Stimulated activated CD4-positive, alpha-beta T cell treated with anti-CD3 and anti-CD28 coated beads, Interleukin-4, amount 100 ng/mL, for 24 hours (primary cell): ENCODE data around the gene ARID1B.

Experiments
- DNase-seq: peaks from one replicate; pipeline ENCODE4 v3.0.0-alpha.2; 2020

ARID1B gene

DNA sequence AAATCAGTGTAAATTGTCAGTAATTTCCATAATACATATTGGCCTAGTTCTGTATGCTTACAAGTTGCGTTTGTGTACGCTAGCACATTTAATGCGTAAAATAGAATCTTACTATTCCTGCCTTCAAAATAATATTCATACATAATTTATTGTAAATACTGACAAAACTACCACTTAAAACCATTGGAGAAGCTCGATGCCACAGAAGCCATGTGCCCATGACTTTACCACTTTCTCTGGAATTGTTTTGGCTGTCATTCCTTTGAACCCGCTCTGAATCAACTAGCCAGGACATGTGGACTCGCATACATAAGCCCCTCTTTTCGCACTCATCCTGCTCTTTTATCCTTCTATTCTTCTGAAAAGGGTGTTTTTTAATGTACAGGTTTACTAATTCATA is 394.6 kb downstream of the ARID1B start:
- no peak for DNase-seq

DNA sequence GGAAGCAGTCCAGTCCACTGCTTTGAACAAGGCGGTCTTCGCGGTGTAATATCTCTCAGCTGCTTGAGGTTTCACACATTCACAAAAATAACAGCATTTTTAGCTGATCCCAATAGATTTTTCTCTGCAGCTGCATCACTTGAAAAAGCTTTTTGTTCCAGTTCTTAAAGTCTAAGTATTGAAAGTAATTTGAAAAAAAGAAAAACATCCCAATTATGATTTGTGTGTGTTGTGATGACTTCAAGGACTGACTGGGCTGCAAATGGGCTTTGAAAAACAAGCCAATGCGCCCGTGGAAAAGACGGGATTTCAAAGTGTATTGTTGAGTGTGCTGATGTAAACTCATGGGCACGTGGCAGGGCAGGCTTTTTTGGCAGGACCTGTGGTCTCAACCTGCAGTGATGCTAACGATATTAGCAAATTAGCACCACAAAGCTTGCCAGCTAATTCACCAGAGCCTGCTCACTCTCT is 395.1 kb downstream of the ARID1B start:
- DNase-seq: no peak

DNA sequence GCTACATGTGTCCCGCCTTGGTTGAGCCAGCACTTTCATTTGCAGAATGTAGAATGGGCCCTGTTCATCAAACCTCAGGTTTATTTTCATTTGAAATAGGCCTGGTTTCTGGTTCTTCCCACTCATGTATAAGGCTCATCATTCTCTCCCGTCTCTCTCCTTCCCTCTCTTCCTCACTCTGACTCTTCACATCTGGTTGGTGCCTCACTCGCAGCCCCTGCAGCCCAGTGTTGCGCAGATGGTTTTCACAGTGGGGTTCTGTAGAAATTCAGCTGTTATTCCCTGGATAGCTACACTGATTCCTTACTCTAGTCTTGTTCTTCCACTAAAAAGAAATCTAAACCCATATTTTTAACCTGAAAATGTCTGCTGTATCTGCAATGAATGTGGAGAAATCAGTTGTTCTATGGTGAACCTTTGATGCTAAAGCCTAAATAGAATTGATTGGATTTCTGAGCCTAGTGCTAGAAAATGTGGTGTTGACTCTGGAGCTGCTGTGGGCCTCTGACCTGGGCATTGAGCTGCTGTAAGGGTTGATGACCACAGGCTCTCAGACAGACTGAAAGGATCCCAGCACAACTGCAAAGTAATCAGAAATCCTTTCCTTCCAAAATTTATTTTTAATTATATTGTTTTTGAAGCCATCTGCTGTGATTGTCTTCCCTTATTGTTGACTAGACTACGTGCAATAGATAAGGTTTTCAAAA is 395.8 kb downstream of the ARID1B start:
- DNase-seq: no peak

DNA sequence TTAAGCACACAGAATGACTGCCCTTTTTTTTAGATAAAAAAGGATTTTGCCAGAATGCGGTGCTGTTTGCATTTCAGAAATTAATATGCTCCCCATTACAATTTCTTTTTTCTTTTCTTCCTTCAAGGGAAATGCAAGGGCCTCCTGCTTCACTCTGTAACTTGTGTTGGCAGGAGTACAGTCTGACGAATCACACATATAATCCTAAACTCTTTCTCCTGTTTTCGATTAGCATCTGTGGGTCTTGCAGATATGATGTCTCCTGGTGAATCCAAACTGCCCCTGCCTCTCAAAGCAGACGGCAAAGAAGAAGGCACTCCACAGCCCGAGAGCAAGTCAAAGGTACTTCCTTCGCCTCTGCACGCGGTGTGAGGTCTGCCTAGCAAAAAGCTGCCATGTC is 396.6 kb downstream of the ARID1B start:
- DNase-seq: no peak

DNA sequence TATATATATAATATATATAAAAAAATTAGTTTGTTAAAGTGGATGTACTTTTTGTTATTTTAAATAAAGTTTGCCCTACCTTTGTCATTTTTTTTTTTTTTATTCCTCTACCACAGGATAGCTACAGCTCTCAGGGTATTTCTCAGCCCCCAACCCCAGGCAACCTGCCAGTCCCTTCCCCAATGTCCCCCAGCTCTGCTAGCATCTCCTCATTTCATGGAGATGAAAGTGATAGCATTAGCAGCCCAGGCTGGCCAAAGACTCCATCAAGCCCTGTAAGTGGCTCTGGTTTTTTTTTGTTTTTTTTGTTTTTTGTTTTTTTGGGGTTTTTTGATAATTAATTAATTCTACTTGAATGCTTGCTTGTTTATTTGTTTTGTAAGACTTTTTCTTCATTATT is 397.6 kb downstream of the ARID1B start:
- no peak for DNase-seq

DNA sequence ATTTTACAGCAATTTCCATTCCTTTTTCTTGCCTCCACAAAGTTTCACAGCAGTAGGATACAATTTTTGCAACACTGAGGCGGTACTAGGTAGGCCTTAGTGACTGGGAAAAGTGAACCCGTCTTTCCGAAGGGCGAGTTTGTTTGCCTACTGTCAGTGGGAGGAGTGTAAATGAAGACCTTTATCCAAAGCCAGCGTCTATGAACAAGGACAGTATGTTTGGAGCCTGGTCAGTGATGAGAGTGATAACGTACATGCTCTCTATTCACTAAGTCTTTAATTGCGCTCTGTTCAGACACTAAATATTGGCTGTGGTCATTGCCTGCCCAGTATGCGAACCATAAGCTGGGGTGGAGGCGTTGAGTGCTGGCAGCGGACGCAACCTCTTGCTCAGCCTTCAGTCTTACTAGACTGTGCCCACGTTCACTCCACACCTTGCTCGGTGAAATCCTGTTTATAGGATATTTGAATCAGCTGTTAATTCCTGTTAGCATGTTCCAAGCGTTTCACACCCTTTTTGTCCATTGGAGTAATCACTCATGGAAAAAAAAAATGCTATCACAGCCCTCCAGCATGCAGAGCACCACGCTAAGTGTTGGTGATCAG is 400.7 kb downstream of the ARID1B start:
- DNase-seq: no peak

DNA sequence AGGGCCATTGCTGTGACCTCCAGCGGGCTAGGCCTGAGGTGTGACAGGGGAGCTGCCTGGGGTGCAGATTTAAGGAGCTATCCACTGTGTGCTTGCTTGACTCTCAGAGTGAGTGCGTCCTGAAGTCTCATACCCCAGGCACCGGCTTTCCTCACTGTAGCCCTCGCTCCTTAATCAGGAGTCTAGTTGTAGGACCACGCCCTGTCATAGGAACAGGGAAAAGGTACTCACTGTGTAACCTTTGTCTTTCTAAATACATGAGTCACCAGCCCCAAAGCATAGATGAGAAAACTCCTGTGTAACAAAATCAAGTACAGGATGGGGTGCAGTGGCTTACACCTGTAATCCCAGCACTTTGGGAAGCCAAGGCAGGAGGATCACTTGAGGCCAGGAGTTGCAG is 404.5 kb downstream of the ARID1B start:
- DNase-seq: no peak

DNA sequence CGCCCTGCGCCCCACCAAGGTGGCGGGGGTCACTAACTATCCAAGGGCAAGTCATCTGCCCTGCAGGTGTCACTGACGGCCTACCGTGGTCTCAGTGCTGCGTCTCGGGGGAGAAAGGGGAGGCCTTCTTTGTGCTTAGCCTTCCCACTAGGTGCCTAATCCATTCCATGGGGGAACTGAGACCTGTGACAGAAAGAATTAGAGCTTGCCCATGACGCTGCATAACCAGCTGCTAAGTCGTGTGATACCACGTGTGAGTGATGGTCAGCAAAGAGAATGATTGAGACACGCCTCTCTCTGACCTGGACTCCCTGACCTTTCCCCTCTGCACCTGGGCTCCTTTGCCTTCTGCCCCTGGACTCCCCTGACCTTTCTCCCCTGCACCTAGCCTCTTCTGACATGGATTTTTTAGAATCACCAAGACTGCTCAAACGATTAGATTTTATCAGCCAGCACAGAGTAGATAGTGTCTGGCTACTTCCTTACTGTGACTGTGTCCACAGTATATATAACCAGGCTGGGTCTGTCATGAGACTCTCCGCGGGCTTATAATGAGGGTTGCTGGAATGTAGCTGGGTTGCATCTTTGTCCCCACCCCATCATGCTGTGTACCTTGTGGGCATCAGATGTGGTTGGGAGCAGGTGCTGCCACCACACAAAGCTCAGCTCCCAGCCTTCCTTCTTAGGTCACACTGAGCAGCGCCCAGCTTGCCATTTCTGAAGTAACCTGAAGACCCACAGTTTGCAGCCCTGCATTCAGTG is 405.5 kb downstream of the ARID1B start:
- no peak for DNase-seq

DNA sequence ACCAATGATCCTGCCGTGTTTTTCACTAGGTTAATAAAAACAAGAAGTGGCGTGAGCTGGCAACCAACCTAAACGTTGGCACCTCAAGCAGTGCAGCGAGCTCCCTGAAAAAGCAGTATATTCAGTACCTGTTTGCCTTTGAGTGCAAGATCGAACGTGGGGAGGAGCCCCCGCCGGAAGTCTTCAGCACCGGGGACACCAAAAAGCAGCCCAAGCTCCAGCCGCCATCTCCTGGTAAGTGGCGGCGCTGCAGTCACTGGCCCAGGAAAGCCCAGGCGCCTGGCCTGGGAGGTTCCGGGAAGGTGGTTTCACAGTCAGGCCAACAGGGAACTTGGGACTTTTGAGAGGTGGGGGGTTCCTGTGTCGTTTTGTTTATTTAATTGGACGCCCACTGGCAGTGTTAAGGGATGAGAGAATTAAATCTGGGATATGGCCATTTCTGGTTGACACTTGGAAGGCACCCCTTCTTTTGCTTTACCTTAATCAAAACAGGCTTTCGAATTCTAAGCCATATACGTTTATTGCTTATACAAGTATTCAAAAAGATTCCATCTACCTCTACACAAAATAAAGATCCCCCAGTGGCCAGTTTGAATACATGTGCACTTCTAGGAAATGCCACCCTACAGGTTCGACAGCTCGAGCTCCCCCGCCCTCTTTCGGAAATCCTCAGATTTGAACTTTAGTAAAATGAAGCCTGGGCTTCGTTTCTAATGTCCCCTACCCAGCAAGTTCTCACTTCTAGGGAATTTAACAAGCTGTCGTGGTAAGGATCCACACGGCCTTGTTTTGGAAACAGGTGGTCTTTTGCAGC is 407.2 kb downstream of the ARID1B start:
- DNase-seq: peak; percentile 66

DNA sequence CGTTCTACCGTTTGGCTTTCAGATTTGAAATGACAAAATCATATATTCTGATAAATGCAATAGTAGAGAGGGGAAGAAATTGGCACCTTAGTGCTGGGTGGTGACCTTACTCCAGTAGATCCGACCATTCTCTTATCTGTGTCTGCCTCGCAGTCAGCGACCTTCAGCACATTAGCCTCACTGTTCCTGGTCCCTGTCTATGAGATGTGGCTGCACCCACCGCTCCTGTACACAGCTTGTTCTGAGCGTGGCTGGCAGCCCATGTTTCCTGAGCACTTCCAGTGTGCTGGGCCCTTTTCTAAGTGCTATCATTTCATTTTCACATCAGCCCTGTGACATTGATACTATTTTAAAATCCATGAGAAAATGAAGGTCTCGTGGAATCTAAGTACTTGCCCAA is 408.0 kb downstream of the ARID1B start:
- DNase-seq: no peak

DNA sequence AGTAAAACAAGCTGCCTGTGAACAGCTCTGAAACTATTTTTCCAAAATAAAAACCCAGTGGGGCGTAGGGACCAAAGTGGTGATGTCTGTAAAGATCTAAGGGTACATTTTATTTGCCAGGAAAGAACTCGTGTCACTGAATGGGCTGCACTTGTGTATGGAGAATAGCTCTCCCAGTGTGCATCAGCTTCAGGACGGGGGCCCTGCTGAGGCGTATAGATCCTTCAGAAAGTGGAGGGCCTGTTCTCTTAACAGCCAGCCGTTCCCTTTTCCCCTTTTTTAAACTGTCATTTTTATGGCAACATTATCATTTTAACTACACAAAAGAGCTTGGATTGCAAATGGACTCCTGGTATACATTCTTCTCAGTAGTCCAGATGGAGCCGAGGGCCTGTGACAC is 408.8 kb downstream of the ARID1B start:
- no peak for DNase-seq

DNA sequence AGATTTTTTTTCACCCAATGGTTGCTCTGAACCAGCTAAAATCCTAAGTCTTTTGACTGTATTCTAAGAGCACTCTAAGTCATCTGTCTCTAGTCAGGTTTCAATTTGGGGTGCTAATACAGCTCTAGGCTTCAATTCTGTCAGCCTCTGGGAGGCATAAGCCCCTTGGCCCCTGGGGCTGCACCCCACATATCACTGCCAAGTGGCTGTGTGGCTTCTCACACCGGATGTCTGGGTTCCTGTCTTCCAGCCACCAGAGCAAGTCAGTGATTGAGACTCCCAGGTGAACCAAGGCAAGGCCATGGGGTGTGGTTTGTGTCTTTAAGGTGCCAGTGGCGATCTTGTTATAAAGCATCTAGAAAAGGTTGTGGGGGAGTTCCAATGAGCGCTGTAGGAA is 409.6 kb downstream of the ARID1B start:
- no peak for DNase-seq

DNA sequence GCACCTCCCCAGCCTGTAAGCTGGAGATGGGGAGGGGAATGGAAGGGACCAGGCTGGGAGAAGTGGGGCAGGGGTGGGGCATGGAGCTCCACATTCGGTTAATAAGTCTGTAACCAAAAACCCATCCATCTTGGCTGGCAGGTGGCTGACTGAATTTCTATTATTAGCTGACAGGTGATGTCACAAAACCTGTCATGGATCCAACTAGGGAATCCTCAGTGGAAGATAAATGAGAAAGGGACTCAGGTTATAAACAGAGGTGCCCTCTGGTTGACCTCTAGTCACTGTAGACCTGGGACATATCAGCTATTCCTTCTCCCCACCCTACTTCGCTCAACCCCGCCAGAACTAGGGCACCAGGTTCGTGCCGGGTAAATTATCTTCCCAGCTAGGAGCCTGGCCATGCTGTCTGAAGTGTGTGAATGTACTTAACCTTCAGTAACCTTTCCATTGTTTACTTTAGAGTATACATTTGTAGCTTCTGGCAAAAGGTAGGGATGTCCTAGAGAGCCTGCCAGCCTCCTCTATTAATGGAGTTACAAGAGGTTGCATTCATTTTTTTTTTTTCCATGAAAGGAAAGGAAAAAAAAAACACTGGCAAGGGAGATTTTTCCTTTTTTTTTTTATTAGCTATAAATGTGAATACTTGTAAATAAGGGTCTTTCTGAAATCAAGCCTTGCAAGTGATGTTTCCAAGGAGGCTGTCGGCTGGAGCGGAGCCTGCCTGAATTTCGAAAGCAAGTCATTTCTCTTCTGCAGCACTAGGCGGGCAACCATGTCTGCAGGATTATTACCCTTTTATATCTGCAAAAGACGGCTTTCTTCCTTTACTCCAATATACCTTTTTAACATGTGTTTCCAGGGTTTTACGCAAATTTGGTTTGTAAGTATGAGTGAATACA is 410.3 kb downstream of the ARID1B start:
- no peak for DNase-seq

DNA sequence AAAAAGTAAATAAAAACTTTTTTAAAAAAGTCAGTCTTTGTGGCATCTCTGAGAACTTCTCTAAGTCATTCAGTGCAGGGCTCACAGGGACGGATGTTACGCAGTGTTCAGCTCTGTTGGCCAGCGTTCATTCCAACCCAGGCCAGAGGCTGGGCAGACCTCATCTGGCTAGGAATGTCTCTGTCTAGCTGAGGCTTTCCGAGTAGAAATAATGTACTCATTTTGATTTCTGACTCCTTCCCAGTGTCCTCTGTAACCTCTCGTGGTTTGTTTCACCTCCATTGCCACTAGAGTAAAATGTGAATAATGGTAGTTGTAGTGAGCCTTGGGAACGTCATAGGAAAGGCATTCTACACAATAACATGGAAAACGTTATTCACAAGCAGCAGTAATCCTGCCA is 411.0 kb downstream of the ARID1B start:
- no peak for DNase-seq

DNA sequence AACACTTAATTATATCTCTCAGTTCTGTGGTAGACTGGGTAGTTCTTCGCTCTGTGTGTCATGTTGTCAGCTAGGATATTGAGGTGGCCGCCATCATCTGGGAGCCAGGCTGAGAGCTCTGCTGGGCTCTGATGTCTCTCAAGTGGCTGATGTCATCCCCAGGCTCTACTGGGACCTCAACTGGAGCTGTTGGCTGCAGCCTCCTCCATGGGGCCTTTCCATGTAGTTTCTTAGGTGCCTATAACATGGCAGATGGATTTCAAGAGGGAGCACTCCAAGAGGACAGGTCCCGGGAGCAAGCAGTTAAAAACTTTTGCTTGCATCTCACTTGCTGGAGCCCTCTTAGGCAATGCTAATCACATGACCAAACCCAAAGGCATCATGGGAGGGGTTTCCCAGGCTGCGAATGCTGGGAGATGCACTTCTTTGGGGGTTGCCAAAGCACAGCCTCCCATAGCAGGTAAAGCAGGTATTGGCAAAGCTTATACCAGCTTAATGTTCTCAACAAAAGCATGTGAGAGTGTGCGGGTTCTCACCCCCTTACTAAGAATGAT is 416.3 kb downstream of the ARID1B start:
- DNase-seq: no peak

DNA sequence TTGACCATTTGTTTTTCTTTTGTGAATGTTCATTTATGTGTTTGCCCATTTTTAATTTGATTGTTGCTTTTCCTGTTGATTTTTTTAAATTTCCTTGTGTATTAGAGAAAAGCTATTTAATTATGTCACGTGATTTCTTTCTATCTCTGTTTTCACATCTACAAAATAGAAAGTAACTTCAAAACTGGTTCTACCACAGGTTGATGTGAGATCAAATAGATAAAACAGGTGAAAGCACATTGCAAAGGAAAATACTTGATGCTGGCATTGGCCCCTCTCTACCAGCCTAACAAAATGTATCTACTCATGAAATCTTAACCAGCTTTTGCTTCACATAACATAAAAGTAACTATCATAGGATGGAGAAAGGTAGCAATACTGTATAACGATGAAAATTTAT is 416.9 kb downstream of the ARID1B start:
- DNase-seq: no peak

DNA sequence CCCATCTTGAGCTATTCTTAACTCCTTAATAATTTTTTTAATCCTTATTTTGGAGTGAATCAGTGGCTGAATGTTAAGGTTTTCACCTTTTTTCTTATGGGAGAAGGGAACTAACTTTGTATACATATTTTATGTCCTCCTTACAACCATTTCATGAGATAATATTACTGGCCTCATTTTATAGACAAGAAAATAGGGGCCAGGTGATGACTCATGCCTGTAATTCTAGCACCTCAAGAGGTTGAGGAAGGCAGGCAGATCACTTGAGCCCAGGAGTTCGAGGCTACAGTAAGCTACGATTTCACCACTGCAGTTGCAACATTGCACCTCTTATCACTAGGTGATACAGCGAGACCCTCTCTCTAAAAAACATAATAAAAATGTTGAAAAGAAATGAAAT is 417.5 kb downstream of the ARID1B start:
- no peak for DNase-seq

DNA sequence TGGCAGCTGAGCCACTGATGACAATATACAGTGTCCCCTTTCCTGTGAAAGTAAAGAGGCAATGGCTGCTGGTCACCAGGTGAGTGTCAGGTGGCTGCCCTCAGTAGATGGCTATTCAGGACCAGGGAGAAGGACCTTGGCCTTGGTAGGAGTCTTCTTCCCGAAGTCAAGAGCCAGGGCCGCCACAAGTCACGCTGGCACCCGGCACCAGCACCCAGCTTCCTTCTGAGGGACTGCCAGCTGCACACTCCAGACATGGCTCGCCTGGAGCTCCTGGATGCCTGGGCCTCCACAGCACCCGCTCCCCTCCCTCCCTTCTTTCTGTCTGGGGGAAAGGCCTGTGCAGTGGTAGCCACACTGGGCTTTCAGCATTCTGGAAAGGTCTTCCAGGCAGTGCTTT is 419.2 kb downstream of the ARID1B start:
- DNase-seq: no peak

DNA sequence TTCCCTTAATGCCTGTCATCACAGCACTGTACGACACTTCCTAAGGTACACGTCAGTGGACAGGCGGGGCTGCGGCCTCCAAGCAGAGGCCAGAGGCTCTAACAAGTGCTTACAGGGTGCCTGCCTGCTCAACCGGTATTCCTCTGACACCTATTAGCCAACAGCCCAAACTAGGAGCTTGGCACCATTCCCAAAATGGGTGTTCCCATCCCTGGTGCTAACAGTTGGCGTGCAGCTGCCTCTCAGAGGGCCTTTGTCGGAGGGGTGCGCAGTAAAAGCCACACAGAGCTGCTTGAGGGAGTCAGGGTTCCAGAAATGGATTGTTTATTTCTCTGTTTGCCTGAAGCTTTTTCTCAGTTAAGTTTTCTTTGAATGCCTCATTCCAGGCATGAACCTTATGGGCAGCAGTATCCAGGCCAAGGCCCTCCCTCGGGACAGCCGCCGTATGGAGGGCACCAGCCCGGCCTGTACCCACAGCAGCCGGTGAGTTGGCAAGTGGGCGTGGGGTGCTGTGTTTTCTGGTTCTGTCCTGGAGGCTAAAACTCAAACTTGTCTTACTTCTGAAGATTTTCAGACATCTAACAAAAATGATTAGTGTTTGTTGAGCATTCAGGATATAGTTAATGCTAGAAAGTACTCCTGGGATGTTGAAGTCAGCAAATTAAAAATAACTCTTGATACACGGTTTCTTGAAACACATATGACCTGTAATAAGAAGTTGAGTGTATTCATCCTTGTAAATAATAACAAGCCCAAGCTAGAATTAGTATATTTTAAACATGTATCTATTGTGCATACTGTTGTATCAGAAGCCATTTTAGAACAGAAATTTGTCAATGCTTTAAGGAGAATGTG is 421.5 kb downstream of the ARID1B start:
- DNase-seq: no peak

DNA sequence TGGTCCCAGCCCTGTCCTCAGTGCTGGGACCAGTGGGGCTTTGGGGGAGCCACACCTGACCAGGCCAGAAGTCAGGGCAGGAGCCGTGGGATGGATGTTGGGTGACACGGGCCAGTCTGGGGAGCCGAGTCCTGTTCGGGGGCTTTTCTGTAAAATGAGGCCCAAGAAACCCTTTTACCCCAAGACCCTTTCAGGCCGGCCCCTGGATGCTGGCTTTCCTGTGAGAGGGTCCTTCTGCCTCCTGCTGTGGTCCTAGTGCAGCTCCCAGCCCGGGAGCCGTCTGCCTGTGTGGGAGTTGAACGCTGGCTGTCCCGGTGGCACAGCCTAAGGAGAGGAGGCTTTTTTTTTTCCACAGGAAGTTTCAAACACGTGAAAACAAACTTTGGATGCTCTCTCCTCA is 422.9 kb downstream of the ARID1B start:
- no peak for DNase-seq

DNA sequence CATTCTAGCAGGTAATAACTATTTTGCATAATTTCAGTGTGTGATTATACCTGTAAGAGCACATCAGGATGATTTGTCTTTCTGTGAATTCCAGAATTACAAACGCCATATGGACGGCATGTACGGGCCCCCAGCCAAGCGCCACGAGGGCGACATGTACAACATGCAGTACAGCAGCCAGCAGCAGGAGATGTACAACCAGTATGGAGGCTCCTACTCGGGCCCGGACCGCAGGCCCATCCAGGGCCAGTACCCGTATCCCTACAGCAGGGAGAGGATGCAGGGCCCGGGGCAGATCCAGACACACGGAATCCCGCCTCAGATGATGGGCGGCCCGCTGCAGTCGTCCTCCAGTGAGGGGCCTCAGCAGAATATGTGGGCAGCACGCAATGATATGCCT is 423.4 kb downstream of the ARID1B start:
- no peak for DNase-seq
